ENCODE results near the gene APH1B.
A peak's percentile ranks its signal among the peaks of the same experiment; 100 is the strongest.

APH1B gene

GRCh38 chr15:63353261-63353660 lies 75.9 kb downstream of the APH1B start:
- no peak for DNase-seq (ENCODE audit: low spot score)

GRCh38 chr15:63353887-63354286 lies 76.5 kb downstream of the APH1B start:
- DNase-seq (ENCODE audit: low spot score), result no peak

- DNase-seq (ENCODE audit: low spot score), result no peak
These were observed 77.6 kb downstream of the APH1B start for GRCh38 chr15:63354821-63355650.

- no peak for DNase-seq (ENCODE audit: low spot score)
These were observed 79.7 kb downstream of the APH1B start for GRCh38 chr15:63357061-63357460.

GRCh38 chr15:63357731-63358130 lies 80.3 kb downstream of the APH1B start:
- peak; percentile 17 for DNase-seq (ENCODE audit: low spot score)

- no peak for DNase-seq (ENCODE audit: low spot score)
These were observed 81.0 kb downstream of the APH1B start for GRCh38 chr15:63358241-63359029.
